Measurements from ENCODE around the gene MTA2. TPM values are rescaled to one million over a fixed set of nuclear protein-coding genes. Genes with fewer than 3 reads are reported as not detected.

MTA2 gene
- total RNA-seq, 1 donor from 2014 or later: 26.3 TPM

- no peak for DNase-seq
- H3K27ac ChIP-seq (replicated peaks): no peak overlapping the region
- H3K27me3 ChIP-seq (ENCODE audit: low read depth): no peaks in the 10 kb centered on the region
- H3K9me3 ChIP-seq (replicated peaks): no peaks in the 10 kb centered on the region
- H3K4me1 ChIP-seq: peaks cover 38% of the 10 kb centered on the region
- TF ChIP-seq CTCF (IDR thresholded peaks at IDR 0.05; ENCODE audit: borderline replicate concordance): no peak
- no peak overlapping the region for H3K4me3 ChIP-seq
- peaks cover 25% of the 10 kb centered on the region for H3K36me3 ChIP-seq
- intact Hi-C loops (cut with micrococcal nuclease): no loop called here
These were observed 13.9 kb upstream of the MTA2 start for GRCh38 chr11:62615521-62615920.

GRCh38 chr11:62614275-62614674, 12.6 kb upstream of the MTA2 start:
- H3K4me3 ChIP-seq: no peak overlapping the region
- no peaks in the 10 kb centered on the region for H3K27me3 ChIP-seq (ENCODE audit: low read depth)
- peaks cover 39% of the 10 kb centered on the region for H3K4me1 ChIP-seq
- TF ChIP-seq CTCF (IDR thresholded peaks at IDR 0.05; ENCODE audit: borderline replicate concordance): no peak
- intact Hi-C loops (cut with micrococcal nuclease): no loop called here
- H3K27ac ChIP-seq (replicated peaks): peak overlapping the region; percentile 96
- no peak for DNase-seq
- peaks cover 28% of the 10 kb centered on the region for H3K36me3 ChIP-seq
- no peaks in the 10 kb centered on the region for H3K9me3 ChIP-seq (replicated peaks)

GRCh38 chr11:62613291-62613778, 11.7 kb upstream of the MTA2 start:
- Histone ChIP-seq H3K4me3 (peak overlapping the region; percentile 76), H3K27me3 (ENCODE audit: low read depth) (no peaks in the 10 kb centered on the region), H3K36me3 (peaks cover 33% of the 10 kb centered on the region), H3K4me1 (peaks cover 39% of the 10 kb centered on the region), H3K27ac (replicated peaks) (peak overlapping the region; percentile 96), H3K9me3 (replicated peaks) (no peaks in the 10 kb centered on the region)
- DNase-seq: no peak
- TF ChIP-seq CTCF (IDR thresholded peaks at IDR 0.05; ENCODE audit: borderline replicate concordance): no peak
- intact Hi-C loops (cut with micrococcal nuclease): no loop called here

- peak within 1 kb of the TSS; percentile 76 for H3K4me3 ChIP-seq
- H3K4me1 ChIP-seq: peaks cover 39% of the 10 kb centered on the region
- intact Hi-C loops (cut with micrococcal nuclease): no loop called here
- DNase-seq: peak; percentile 92
- peaks cover 33% of the 10 kb centered on the region for H3K36me3 ChIP-seq
- no peaks in the 10 kb centered on the region for H3K27me3 ChIP-seq (ENCODE audit: low read depth)
- H3K9me3 ChIP-seq (replicated peaks): no peaks in the 10 kb centered on the region
- peak within 1 kb of the TSS; percentile 96 for H3K27ac ChIP-seq (replicated peaks)
- TF ChIP-seq CTCF (IDR thresholded peaks at IDR 0.05; ENCODE audit: borderline replicate concordance): peak; percentile 89
These were observed 11.0 kb upstream of the MTA2 start, which contains the start of the genes EML3 and ROM1 for GRCh38 chr11:62612366-62613290. Gene EML3, minus strand, starts transcription at chr11:62612775. Its CDS starts 318 bp downstream, at chr11:62612457. Gene ROM1, plus strand, starts transcription at chr11:62613257. Its CDS starts 25 bp downstream, at chr11:62613282.

- Histone ChIP-seq H3K27ac (replicated peaks) (peak overlapping the region; percentile 96), H3K4me3 (peak overlapping the region; percentile 76), H3K9me3 (replicated peaks) (no peaks in the 10 kb centered on the region), H3K4me1 (peaks cover 39% of the 10 kb centered on the region), H3K36me3 (peaks cover 34% of the 10 kb centered on the region), H3K27me3 (ENCODE audit: low read depth) (no peaks in the 10 kb centered on the region)
- no peak for TF ChIP-seq CTCF (IDR thresholded peaks at IDR 0.05; ENCODE audit: borderline replicate concordance)
- intact Hi-C loops (cut with micrococcal nuclease): no loop called here
- DNase-seq: peak; percentile 57
These were observed 10.2 kb upstream of the MTA2 start for GRCh38 chr11:62611705-62612365.
